OCI-LY7 (cell line): ENCODE results near the gene PLEKHG5. TPM values are rescaled to one million over a fixed set of nuclear protein-coding genes. Genes with fewer than 3 reads are reported as not detected.

Experiments used
- BruUV-seq: library from RNA; stranded (reverse); fragments of 400-500 nt; replicated peaks from 2 replicates; lab custom pipeline; 2021; lab: Mats Ljungman, UMichigan
- CTCF ChIA-PET: fragments of 300-600 bp; sonication (Branson Sonifier 250); formaldehyde crosslinking; loops from one replicate; lab custom pipeline; 2022; ENCODE audit warnings: antibody characterized with exemption; ENCODE audit not compliant: unreplicated experiment; lab: Charles Lee
- POLR2A ChIA-PET: fragments of 300-600 bp; sonication (Branson Sonifier 250); formaldehyde crosslinking; loops from one replicate; lab custom pipeline; 2022; ENCODE audit warnings: antibody characterized with exemption; lab: Charles Lee
- DNase-seq: peaks from one replicate; pipeline ENCODE4 v3.0.0-alpha.2; 2015; ENCODE audit warnings: low spot score
- H2AFZ ChIP-seq: fragments of 200-600 bp; sonication (generic), shearing (Covaris generic); 2 replicates; pipeline ENCODE4 v1.6.1; 2014; ENCODE audit warnings: mild to moderate bottlenecking, antibody characterized with exemption, low read length, moderate library complexity
- H3K27ac ChIP-seq: fragments of 200-600 bp; sonication (generic); 2 replicates; pipeline ENCODE4 v1.5.1; 2014; ENCODE audit warnings: mixed run types, low read depth, mild to moderate bottlenecking, moderate library complexity, low read length, inconsistent platforms; ENCODE audit not compliant: poor library complexity, severe bottlenecking
- H3K36me3 ChIP-seq: fragments of 200-600 bp; sonication (generic); 2 replicates; pipeline ENCODE4 v1.6.1; 2014; ENCODE audit warnings: mild to moderate bottlenecking, antibody characterized with exemption, low read length, moderate library complexity, mixed read lengths; ENCODE audit not compliant: insufficient read depth
- H3K4me1 ChIP-seq: fragments of 200-600 bp; sonication (generic); 2 replicates; pipeline ENCODE4 v1.5.1; 2014; ENCODE audit warnings: mild to moderate bottlenecking, low read length; ENCODE audit not compliant: insufficient read depth, poor library complexity, severe bottlenecking
- H3K4me2 ChIP-seq: fragments of 200-600 bp; sonication (generic); 2 replicates; pipeline ENCODE4 v1.6.1; 2014; ENCODE audit warnings: mild to moderate bottlenecking, low read length
- H3K4me3 ChIP-seq: fragments of 200-600 bp; sonication (generic); 2 replicates; pipeline ENCODE4 v1.5.1; 2014; ENCODE audit warnings: mild to moderate bottlenecking, low read depth, low read length; ENCODE audit not compliant: poor library complexity, severe bottlenecking
- H3K79me2 ChIP-seq: fragments of 200-600 bp; sonication (generic); 2 replicates; pipeline ENCODE4 v1.6.1; 2016; ENCODE audit warnings: low read depth, mild to moderate bottlenecking, low read length, moderate library complexity, mixed read lengths; ENCODE audit not compliant: insufficient read depth
- H3K9me2 ChIP-seq: fragments of 200-600 bp; sonication (generic); 2 replicates; pipeline ENCODE4 v1.6.1; 2016; ENCODE audit warnings: mild to moderate bottlenecking, low read length, mixed read lengths; ENCODE audit not compliant: insufficient read depth
- H3K9me3 ChIP-seq: fragments of 200-600 bp; sonication (generic); 2 replicates; pipeline ENCODE4 v1.6.1; 2014; ENCODE audit warnings: mild to moderate bottlenecking, mixed run types, low read length, mixed read lengths
- H4K20me1 ChIP-seq: fragments of 200-600 bp; sonication (generic); 2 replicates; pipeline ENCODE4 v1.6.1; 2014; ENCODE audit warnings: mild to moderate bottlenecking, antibody characterized with exemption, low read length, moderate library complexity, mixed read lengths; ENCODE audit not compliant: insufficient read depth
- CTCF ChIP-seq: fragments of 200-600 bp; sonication (generic); conservative IDR thresholded peaks from 2 replicates; pipeline ENCODE4 v1.5.1; 2014; ENCODE audit warnings: mild to moderate bottlenecking, antibody characterized with exemption, low read length, moderate library complexity, mixed read lengths
- EZH2phosphoT487 ChIP-seq: fragments of 200-600 bp; sonication (generic); IDR thresholded peaks from 2 replicates; pipeline ENCODE4 v1.6.1; 2018; ENCODE audit warnings: low read depth, borderline replicate concordance, mild to moderate bottlenecking, mixed run types, antibody characterized with exemption, low read length, moderate library complexity, mixed read lengths
- intact Hi-C: fragments of 100-400 bp; cut with micrococcal nuclease; formaldehyde crosslinking; loops from one replicate; pipeline ENCODE4 v1.10.0; 2022; ENCODE audit not compliant: unreplicated experiment
- total RNA-seq, 2 experiments: library from RNA; depleted of rRNA in 1 of 2; stranded (reverse); fragments of >200 nt in 1 of 2; shearing (Covaris generic) in 1 of 2; gene quantifications; 2 replicates each; pipeline ENCODE4 v1.2.3, GENCODE V29; 2014 to 2022

PLEKHG5 gene
- total RNA-seq, 2 experiments from 2014 or later = 1.6 to 2.4 TPM

DNA sequence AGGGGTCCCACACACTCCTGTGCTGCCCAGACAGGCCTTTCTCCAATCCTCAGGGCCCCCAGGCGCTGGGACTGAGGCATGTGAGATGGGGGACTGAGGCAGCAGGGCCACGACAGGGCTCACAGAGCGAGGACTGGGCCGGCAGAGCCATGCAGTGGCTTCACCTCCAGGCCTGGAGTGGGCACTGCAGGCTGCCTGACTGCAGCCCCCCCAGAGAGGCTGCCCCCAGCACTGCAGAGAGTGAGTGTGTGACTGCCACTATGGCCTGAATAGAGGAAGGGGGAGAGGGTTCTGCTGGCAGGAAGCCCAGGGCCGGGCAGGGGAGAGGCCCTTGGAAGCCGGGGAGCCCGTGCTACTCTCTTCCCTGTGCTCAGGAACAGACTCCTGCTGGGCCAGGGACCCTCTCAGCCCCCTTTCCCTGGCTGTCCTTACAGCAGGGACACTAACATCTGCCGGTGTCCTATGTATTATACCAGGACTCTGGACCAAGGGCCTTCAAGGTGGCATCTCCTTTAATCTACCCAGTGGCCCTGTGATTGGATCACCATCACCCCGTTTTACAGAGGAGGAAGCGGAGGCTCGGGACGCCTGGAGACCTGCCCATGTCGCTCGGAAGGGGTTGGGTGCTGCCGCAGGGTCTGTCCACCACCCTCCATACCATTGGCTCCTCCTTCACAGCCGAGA is 20.2 kb upstream of the PLEKHG5 start:
- Histone ChIP-seq H3K9me2 (no peaks in the 10 kb centered on the region), H3K79me2 (no peaks in the 10 kb centered on the region), H3K4me1 (no peaks in the 10 kb centered on the region), H4K20me1 (no peaks in the 10 kb centered on the region; the same call in 1 of the 2 replicates), H3K4me2 (no peak overlapping the region), H3K27ac (no peak overlapping the region), H2AFZ (no peak overlapping the region), H3K4me3 (no peak overlapping the region), H3K9me3 (no peaks in the 10 kb centered on the region), H3K36me3 (no peaks in the 10 kb centered on the region)
- TF ChIP-seq CTCF (no peak), EZH2phosphoT487 (no peak)
- ChIA-PET POLR2A (interaction anchor here (1.1 kb wide), 1 partner anchor 10 kb away, joined by 3 read pairs; no protein-coding TSS in a partner anchor), CTCF (no interaction called here)
- no TSS peak for BruUV-seq
- intact Hi-C loops = no loop called here
- DNase-seq = no peak

GRCh38 chr1:6511056-6511455 is 19.6 kb upstream of the PLEKHG5 start:
- TF ChIP-seq EZH2phosphoT487 (no peak), CTCF (no peak)
- Histone ChIP-seq H3K79me2 (no peaks in the 10 kb centered on the region), H3K27ac (no peak overlapping the region), H3K9me3 (no peaks in the 10 kb centered on the region), H3K4me1 (no peaks in the 10 kb centered on the region), H2AFZ (no peak overlapping the region), H3K4me2 (no peak overlapping the region), H3K36me3 (no peaks in the 10 kb centered on the region), H4K20me1 (no peaks in the 10 kb centered on the region; the same call in 1 of the 2 replicates), H3K9me2 (no peaks in the 10 kb centered on the region), H3K4me3 (no peak overlapping the region)
- DNase-seq = no peak
- ChIA-PET CTCF (no interaction called here), POLR2A (no interaction called here)
- no TSS peak for BruUV-seq
- intact Hi-C loops = no loop called here

GRCh38 chr1:6510493-6510892 is 19.0 kb upstream of the PLEKHG5 start:
- no peaks in the 10 kb centered on the region for H3K4me1 ChIP-seq
- H3K79me2 ChIP-seq = no peaks in the 10 kb centered on the region
- TF ChIP-seq EZH2phosphoT487 (no peak), CTCF (no peak)
- H3K9me3 ChIP-seq = no peaks in the 10 kb centered on the region
- no peak overlapping the region for H3K4me2 ChIP-seq
- intact Hi-C loops = no loop called here
- no peak overlapping the region for H3K27ac ChIP-seq
- POLR2A ChIA-PET = no interaction called here
- no peaks in the 10 kb centered on the region for H3K36me3 ChIP-seq
- H3K4me3 ChIP-seq = no peak overlapping the region
- no peaks in the 10 kb centered on the region; the same call in 1 of the 2 replicates for H4K20me1 ChIP-seq
- no peak overlapping the region for H2AFZ ChIP-seq
- H3K9me2 ChIP-seq = no peaks in the 10 kb centered on the region
- DNase-seq = no peak
- BruUV-seq = no TSS peak
- CTCF ChIA-PET = no interaction called here
